H9 (cell line): Measurements from ENCODE around the gene CACHD1. TPM values are rescaled to one million over a fixed set of nuclear protein-coding genes. Genes with fewer than 3 reads are reported as not detected.

Source experiments
- DNase-seq: peaks from one replicate; pipeline ENCODE4 v3.0.0-alpha.2; 2017
- H2AFZ ChIP-seq: one replicate; pipeline ENCODE4 v1.6.1; 2013; ENCODE audit warnings: mild to moderate bottlenecking, low read length, control low read depth, moderate library complexity
- H2AK5ac ChIP-seq: 2 replicates; pipeline ENCODE4 v1.6.1; 2013; ENCODE audit warnings: low read length, control low read depth, mixed read lengths; ENCODE audit not compliant: insufficient read length
- H2BK120ac ChIP-seq: one replicate; pipeline ENCODE4 v1.6.1; 2013; ENCODE audit warnings: low read depth, mild to moderate bottlenecking, low read length, control low read depth, inconsistent platforms; ENCODE audit not compliant: poor library complexity, severe bottlenecking
- H2BK12ac ChIP-seq: 2 replicates; pipeline ENCODE4 v1.6.1; 2013; ENCODE audit warnings: low read length, control low read depth, mixed read lengths, low read depth; ENCODE audit not compliant: insufficient read length
- H2BK15ac ChIP-seq: 2 replicates; pipeline ENCODE4 v1.6.1; 2013; ENCODE audit warnings: low read depth, low read length, control low read depth
- H2BK20ac ChIP-seq: one replicate; pipeline ENCODE4 v1.6.1; 2013; ENCODE audit warnings: low read depth, mild to moderate bottlenecking, low read length, control low read depth, inconsistent platforms; ENCODE audit not compliant: poor library complexity, severe bottlenecking
- H2BK5ac ChIP-seq: 2 replicates; pipeline ENCODE4 v1.6.1; 2013; ENCODE audit warnings: low read length, control low read depth, mixed read lengths; ENCODE audit not compliant: insufficient read length
- H3K14ac ChIP-seq: 2 replicates; pipeline ENCODE4 v1.6.1; 2013; ENCODE audit warnings: low read length, control low read depth; ENCODE audit not compliant: insufficient read depth
- H3K18ac ChIP-seq: 2 replicates; pipeline ENCODE4 v1.6.1; 2013; ENCODE audit warnings: low read depth, mild to moderate bottlenecking, mixed read lengths, low read length, control low read depth; ENCODE audit not compliant: insufficient read length
- H3K23ac ChIP-seq: 2 replicates; pipeline ENCODE4 v1.6.1; 2013; ENCODE audit warnings: low read length, control low read depth, mixed read lengths, low read depth; ENCODE audit not compliant: insufficient read length
- H3K23me2 ChIP-seq: 2 replicates; pipeline ENCODE4 v1.6.1; 2013; ENCODE audit warnings: low read depth, mild to moderate bottlenecking, mixed read lengths, low read length, control low read depth; ENCODE audit not compliant: insufficient read length, poor library complexity, severe bottlenecking
- H3K27ac ChIP-seq: 2 replicates; pipeline ENCODE4 v1.5.1; 2013; ENCODE audit warnings: low read length, control low read depth, mixed read lengths, low read depth; ENCODE audit not compliant: insufficient read length
- H3K27me3 ChIP-seq: 2 replicates; pipeline ENCODE4 v1.6.1; 2013; ENCODE audit warnings: low read length, control low read depth, inconsistent platforms; ENCODE audit not compliant: insufficient read depth
- H3K4ac ChIP-seq: 2 replicates; pipeline ENCODE4 v1.6.1; 2013; ENCODE audit warnings: low read depth, mild to moderate bottlenecking, control low read depth, inconsistent platforms, low read length, moderate library complexity
- H3K4me1 ChIP-seq: 2 replicates; pipeline ENCODE4 v1.6.1; 2013; ENCODE audit warnings: low read length, control low read depth, inconsistent platforms; ENCODE audit not compliant: insufficient read depth
- H3K4me2 ChIP-seq: 2 replicates; pipeline ENCODE4 v1.6.1; 2013; ENCODE audit warnings: low read length, control low read depth, mixed read lengths; ENCODE audit not compliant: insufficient read length, insufficient read depth
- H3K56ac ChIP-seq: 2 replicates; pipeline ENCODE4 v1.6.1; 2013; ENCODE audit warnings: low read depth, mild to moderate bottlenecking, mixed read lengths, low read length, control low read depth; ENCODE audit not compliant: insufficient read length
- H3K79me1 ChIP-seq: 2 replicates; pipeline ENCODE4 v1.6.1; 2013; ENCODE audit warnings: low read depth, mild to moderate bottlenecking, moderate library complexity, low read length, control low read depth, inconsistent platforms; ENCODE audit not compliant: insufficient read depth, poor library complexity, severe bottlenecking
- H3K79me2 ChIP-seq: 2 replicates; pipeline ENCODE4 v1.6.1; 2013; ENCODE audit warnings: low read length, control low read depth, inconsistent platforms; ENCODE audit not compliant: insufficient read depth
- H3K9ac ChIP-seq: 2 replicates; pipeline ENCODE4 v1.6.1; 2013; ENCODE audit warnings: low read length, control low read depth, mixed read lengths; ENCODE audit not compliant: insufficient read length; ENCODE audit errors: extremely low read depth
- H3K9me3 ChIP-seq: one replicate; pipeline ENCODE4 v1.6.1; 2013; ENCODE audit warnings: low read depth, low read length, inconsistent platforms; ENCODE audit not compliant: control insufficient read depth
- H3T11ph ChIP-seq: one replicate; pipeline ENCODE4 v1.6.1; 2013; ENCODE audit warnings: mild to moderate bottlenecking, low read length, control low read depth, inconsistent platforms
- H4K20me1 ChIP-seq: one replicate; pipeline ENCODE4 v1.6.1; 2013; ENCODE audit not compliant: control insufficient read depth, insufficient read length, insufficient read depth
- H4K5ac ChIP-seq: 2 replicates; pipeline ENCODE4 v1.6.1; 2013; ENCODE audit warnings: low read depth, mild to moderate bottlenecking, mixed read lengths, low read length, control low read depth; ENCODE audit not compliant: insufficient read length
- H4K8ac ChIP-seq: replicated peaks from 2 replicates; pipeline ENCODE4 v1.6.1; 2013; ENCODE audit warnings: low read length, control low read depth, mixed read lengths, low read depth; ENCODE audit not compliant: insufficient read length
- H4K91ac ChIP-seq: 2 replicates; pipeline ENCODE4 v1.6.1; 2013; ENCODE audit warnings: low read depth, mild to moderate bottlenecking, moderate library complexity, mixed read lengths, low read length, control low read depth; ENCODE audit not compliant: insufficient read length
- H3K27ac Mint-ChIP-seq, 3 experiments: 2 replicates in 2 of 3; 3 replicates in 1 of 3; pipeline ENCODE4 v1.8.0; 2020 to 2021; ENCODE audit warnings: mixed read lengths in 3 of 3, mild to moderate bottlenecking in 1 of 3, moderate library complexity in 1 of 3
- H3K27me3 Mint-ChIP-seq: 2 replicates; pipeline ENCODE4 v1.8.0; 2021; ENCODE audit warnings: low read depth, mild to moderate bottlenecking, moderate library complexity, mixed read lengths
- H3K36me3 Mint-ChIP-seq, 3 experiments: 2 replicates in 2 of 3; 3 replicates in 1 of 3; pipeline ENCODE4 v1.8.0; 2020 to 2021; ENCODE audit warnings: low read depth in 3 of 3, mixed read lengths in 3 of 3; ENCODE audit not compliant: insufficient read depth in 1 of 3
- H3K4me1 Mint-ChIP-seq, 2 experiments: 2 replicates each; pipeline ENCODE4 v1.8.0; 2020; ENCODE audit warnings: mixed read lengths in 2 of 2
- H3K4me3 Mint-ChIP-seq, 2 experiments: 2 replicates in 1 of 2; 3 replicates in 1 of 2; pipeline ENCODE4 v1.8.0; 2020 to 2021; ENCODE audit warnings: mild to moderate bottlenecking in 2 of 2, mixed read lengths in 2 of 2, moderate library complexity in 1 of 2
- H3K9me3 Mint-ChIP-seq, 2 experiments: 2 replicates in 1 of 2; 3 replicates in 1 of 2; pipeline ENCODE4 v1.8.0; 2020; ENCODE audit warnings: mild to moderate bottlenecking in 2 of 2, mixed read lengths in 2 of 2, moderate library complexity in 1 of 2
- CTCF ChIP-seq: fragments of 200-600 bp; sonication (generic); conservative IDR thresholded peaks from 3 replicates; pipeline ENCODE4 v1.8.0; 2021; ENCODE audit warnings: antibody characterized with exemption, mild to moderate bottlenecking
- WGBS: extraction: QIAGEN DNeasy Blood & Tissue Kit; methylation state at CpG from one replicate; pipeline ENCODE4 v1.1.7; 2013; ENCODE audit warnings: missing lambda C conversion rate, low lambda C conversion rate, mixed read lengths; ENCODE audit not compliant: insufficient read length; ENCODE audit errors: extremely low coverage; 5-methylcytosine and 5-hydroxymethylcytosine counted together
- total RNA-seq: library from RNA; stranded (reverse); gene quantifications from 2 replicates; pipeline ENCODE4 v1.2.1, GENCODE V29; 2021

Gene CACHD1
- total RNA-seq, 1 experiment from 2014 or later, result 94.2 TPM

GRCh38 chr1:64685217-64685616, 215.3 kb downstream of the CACHD1 start:
- H3K23me2 ChIP-seq, result no peaks in the 10 kb centered on the region
- no peak overlapping the region for H3K14ac ChIP-seq
- no peak overlapping the region for H2BK5ac ChIP-seq
- H3K4me1 ChIP-seq, result 0 out of 2 replicates have a peak, but pooled peaks cover 3% of the 10 kb centered on the region
- H3T11ph ChIP-seq, result no peak overlapping the region
- H2BK120ac ChIP-seq, result no peak overlapping the region
- no peak overlapping the region for H3K56ac ChIP-seq
- no peak for DNase-seq
- H3K79me1 ChIP-seq, result no peaks in the 10 kb centered on the region
- H2AFZ ChIP-seq, result no peak overlapping the region
- no peaks in the 10 kb centered on the region for H3K9me3 ChIP-seq
- Mint-ChIP-seq H3K9me3 (no peaks in the 10 kb centered on the region), H3K4me3 (no peak overlapping the region), H3K36me3 (peaks cover 36 to 95% (median 86%) of the 10 kb centered on the region in 3 experiments; a peak in 6 of 7 replicates), H3K27me3 (no peaks in the 10 kb centered on the region; the same call in 1 of the 2 replicates), H3K4me1 (peaks cover 20 to 21% of the 10 kb centered on the region in 2 experiments), H3K27ac (no peak overlapping the region)
- H4K91ac ChIP-seq, result no peak overlapping the region
- H2BK20ac ChIP-seq, result no peak overlapping the region
- no peak overlapping the region for H4K8ac ChIP-seq
- no peak overlapping the region for H3K9ac ChIP-seq
- no peak for TF ChIP-seq CTCF
- no CpG with 5 or more reads among the region's 1 CpG for WGBS
- no peak overlapping the region for H4K5ac ChIP-seq
- H3K79me2 ChIP-seq, result no peaks in the 10 kb centered on the region
- no peaks in the 10 kb centered on the region for H4K20me1 ChIP-seq
- H3K18ac ChIP-seq, result no peak overlapping the region
- H3K27ac ChIP-seq, result no peak overlapping the region
- H3K23ac ChIP-seq, result no peak overlapping the region
- no peak overlapping the region for H2AK5ac ChIP-seq
- H3K4ac ChIP-seq, result no peak overlapping the region
- H3K27me3 ChIP-seq, result no peaks in the 10 kb centered on the region
- no peak overlapping the region for H2BK12ac ChIP-seq
- no peak overlapping the region for H2BK15ac ChIP-seq
- no peak overlapping the region for H3K4me2 ChIP-seq
